Measurements from ENCODE around the gene OSBPL6. TPM values are rescaled to one million over a fixed set of nuclear protein-coding genes. Genes with fewer than 3 reads are reported as not detected.

Gene OSBPL6
- total and polyA plus RNA-seq, 9 of the 15 experiments (the other 6 are each of a cell fraction or from before 2014, with no cell fraction given): 3.4 to 12.7 (median 9.3) TPM

GRCh38 chr2:178333851-178334250 is 139.5 kb downstream of the OSBPL6 start:
- no TSS peak for BruUV-seq (replicated peaks)
- H3K27ac ChIP-seq (ENCODE audit: extremely low read depth, low read depth, low read length): no peak overlapping the region
- ChIA-PET POLR2A (no interaction called here), CTCF (ENCODE audit: low intra/inter-chr PET ratio) (no interaction called here)
- TF ChIP-seq NR2F6 (CRISPR knock-in tag; IDR thresholded peaks at IDR 0.05) (no peak), CBFA2T3 (IDR thresholded peaks at IDR 0.05) (no peak), NCOA4 (IDR thresholded peaks at IDR 0.05; ENCODE audit: partially characterized antibody) (no peak), CBX2 (IDR thresholded peaks at IDR 0.05; ENCODE audit: insufficient read depth, low read length, poor library complexity, severe bottlenecking) (no peak), XRCC3 (IDR thresholded peaks at IDR 0.05) (no peak), KLF1 (tag; IDR thresholded peaks at IDR 0.05) (no peak), MYC (IDR thresholded peaks at IDR 0.05; ENCODE audit: low read depth, low read length) (no peak), MYC (CRISPR knock-in tag; IDR thresholded peaks at IDR 0.05; ENCODE audit: borderline replicate concordance, low read depth) (no peak), CAMTA2 (CRISPR knock-in tag; conservative IDR thresholded peaks at IDR 0.05) (no peak), COPS2 (conservative IDR thresholded peaks at IDR 0.05) (no peak), YY1 (IDR thresholded peaks at IDR 0.05; ENCODE audit: borderline replicate concordance in 1 of 3, control insufficient read depth in 1 of 3, extremely low read depth in 1 of 3, insufficient read depth in 3 of 3, insufficient read length in 1 of 3, insufficient replicate concordance in 2 of 3, low read depth in 1 of 3, low read length in 2 of 3) (no peak), HDAC2 (IDR thresholded peaks at IDR 0.05) (no peak)
- no peak for DNase-seq (ENCODE audit: extremely low read depth in 1 of 4, low spot score in 3 of 4)
- no peak overlapping the region for H3K9ac ChIP-seq (ENCODE audit: insufficient read depth in 1 of 2, low read depth in 2 of 2, low read length in 2 of 2)
- ATAC-seq: no peak
- in situ Hi-C loops (cut with MboI) (no loop called here), intact Hi-C loops (cut with micrococcal nuclease) (no loop called here)
- no peak overlapping the region for H3K4me3 ChIP-seq
- no peaks in the 10 kb centered on the region for H3K79me2 ChIP-seq (ENCODE audit: control insufficient read depth, insufficient read depth, low read length)
- H2AFZ ChIP-seq (ENCODE audit: low read depth, low read length): no peak overlapping the region
- no peak for FAIRE-seq
- no peaks in the 10 kb centered on the region for H4K20me1 ChIP-seq (replicated peaks; ENCODE audit: control insufficient read depth, insufficient read depth, low read length)
- 51% methylated on average over 3 of the region's 3 CpGs for WGBS (ENCODE audit: insufficient coverage, low coverage, missing lambda C conversion rate)
- H3K9me1 ChIP-seq (ENCODE audit: control insufficient read depth, insufficient read depth, low read length): no peaks in the 10 kb centered on the region
- no peaks in the 10 kb centered on the region for H3K27me3 ChIP-seq (ENCODE audit: control insufficient read depth in 2 of 2, insufficient read depth in 2 of 2, low read length in 2 of 2)
- peaks cover 3% of the 10 kb centered on the region; the same call in 1 of the 3 replicates for H3K36me3 ChIP-seq (ENCODE audit: control insufficient read depth, insufficient read depth, low read length)
- no peaks in the 10 kb centered on the region for H3K9me3 ChIP-seq (replicated peaks; ENCODE audit: control insufficient read depth, insufficient read depth, low read depth, low read length)
- no peak overlapping the region for H3K4me2 ChIP-seq (ENCODE audit: insufficient read depth, low read length)
- H3K4me1 ChIP-seq (replicated peaks in 1 of 2; ENCODE audit: control insufficient read depth in 2 of 2, insufficient read depth in 2 of 2, low read length in 2 of 2): no peaks in the 10 kb centered on the region
